HG03342 (cell line): ENCODE data around the gene PTCHD4.

Source experiments
- ATAC-seq: cut with Tn5 transposase; IDR thresholded peaks from one replicate; pipeline ENCODE4 v1.9.1; 2021; ENCODE audit warnings: mild to moderate bottlenecking, moderate library complexity; ENCODE audit not compliant: unreplicated experiment

Gene PTCHD4

GRCh38 chr6:48100588-48100895 is 10.5 kb downstream of the PTCHD4 start:
- no peak for ATAC-seq

DNA sequence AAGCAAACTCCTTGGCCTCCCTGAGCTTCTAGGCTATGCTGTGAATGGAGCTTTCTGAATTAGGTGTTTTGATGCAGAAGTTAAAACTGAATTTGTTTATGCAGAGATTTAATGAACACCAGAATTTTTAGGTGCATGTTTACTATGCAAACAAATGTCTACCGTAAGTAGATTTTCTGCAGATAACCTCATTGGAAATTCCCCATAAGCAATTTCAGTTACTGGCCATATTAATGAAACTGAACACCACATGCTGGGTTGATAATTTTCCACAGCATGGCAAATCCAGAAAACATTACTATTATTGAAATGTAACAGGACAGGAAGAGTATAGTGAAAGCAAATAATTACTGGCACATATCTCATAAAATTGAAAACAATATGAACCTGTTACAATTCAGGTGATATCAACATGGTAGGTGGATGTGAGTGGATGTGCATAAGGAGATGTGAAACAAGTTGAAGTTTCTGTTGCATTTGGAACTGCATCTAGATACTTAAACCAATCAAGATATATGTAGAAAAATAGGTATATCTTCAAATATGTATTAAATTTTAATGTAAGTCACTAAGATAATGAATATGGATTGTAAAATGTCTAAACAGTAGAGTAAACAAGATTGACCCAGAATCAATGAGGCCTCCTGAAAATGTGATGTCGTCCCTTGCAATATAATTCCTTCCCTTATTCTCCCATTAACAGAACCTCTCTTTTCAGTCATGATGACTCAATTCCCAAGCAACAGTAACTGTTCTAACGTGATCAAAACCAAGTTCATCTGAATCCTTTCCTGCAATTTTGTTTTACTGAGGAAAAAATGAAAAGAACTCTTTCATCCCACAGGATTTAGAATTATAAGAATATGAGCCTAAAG is 11.0 kb downstream of the PTCHD4 start:
- ATAC-seq = no peak

DNA sequence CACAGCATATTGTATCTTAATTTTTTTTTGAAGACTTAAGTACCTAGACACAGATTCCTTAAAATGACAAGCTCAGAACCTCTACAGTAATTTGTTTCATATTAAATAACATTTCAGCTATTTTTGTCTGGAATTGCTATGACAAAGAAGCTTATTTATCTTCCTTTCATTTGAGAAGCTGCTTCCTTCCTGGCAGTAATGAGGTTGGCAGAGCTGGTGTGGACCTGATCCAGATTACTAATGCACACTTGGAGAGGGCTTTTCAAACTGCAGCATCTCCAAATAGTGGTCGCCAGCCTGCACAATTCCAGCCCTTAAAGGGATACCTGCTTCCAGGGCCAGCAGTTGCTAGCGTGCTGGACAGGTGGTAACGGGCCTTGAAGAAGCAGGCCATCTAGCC is 12.1 kb downstream of the PTCHD4 start:
- ATAC-seq = no peak

- no peak for ATAC-seq
Observed at GRCh38 chr6:48092550-48093217, 18.3 kb downstream of the PTCHD4 start.

GRCh38 chr6:48090546-48090945 is 20.5 kb downstream of the PTCHD4 start:
- no peak for ATAC-seq

- ATAC-seq = no peak
Observed at GRCh38 chr6:48087448-48087847, 23.5 kb downstream of the PTCHD4 start.

GRCh38 chr6:48086187-48086586 is 24.8 kb downstream of the PTCHD4 start:
- ATAC-seq = no peak

- no peak for ATAC-seq
Observed at GRCh38 chr6:48085131-48085741, 25.8 kb downstream of the PTCHD4 start.

DNA sequence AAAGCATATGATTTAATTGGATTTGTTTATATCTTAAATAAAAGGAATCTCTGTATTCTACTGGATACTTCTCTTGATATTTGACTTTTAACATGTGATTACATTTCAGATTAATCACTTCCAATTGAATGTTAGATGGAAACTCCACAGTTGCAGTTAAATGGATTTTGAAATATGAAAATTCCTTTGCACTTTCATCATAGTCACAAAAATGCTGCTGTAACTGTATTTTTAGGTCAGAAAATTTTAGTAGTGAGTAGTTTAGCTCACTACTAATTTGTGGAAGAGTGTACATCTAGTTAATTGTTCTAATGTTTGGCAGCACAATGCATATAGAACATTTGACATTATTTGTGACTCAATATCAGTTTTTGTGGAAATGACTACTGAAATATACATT is 26.8 kb downstream of the PTCHD4 start:
- no peak for ATAC-seq

GRCh38 chr6:48080227-48081009 is 30.6 kb downstream of the PTCHD4 start:
- ATAC-seq = no peak

GRCh38 chr6:48078120-48078519 is 32.9 kb downstream of the PTCHD4 start:
- ATAC-seq = no peak

DNA sequence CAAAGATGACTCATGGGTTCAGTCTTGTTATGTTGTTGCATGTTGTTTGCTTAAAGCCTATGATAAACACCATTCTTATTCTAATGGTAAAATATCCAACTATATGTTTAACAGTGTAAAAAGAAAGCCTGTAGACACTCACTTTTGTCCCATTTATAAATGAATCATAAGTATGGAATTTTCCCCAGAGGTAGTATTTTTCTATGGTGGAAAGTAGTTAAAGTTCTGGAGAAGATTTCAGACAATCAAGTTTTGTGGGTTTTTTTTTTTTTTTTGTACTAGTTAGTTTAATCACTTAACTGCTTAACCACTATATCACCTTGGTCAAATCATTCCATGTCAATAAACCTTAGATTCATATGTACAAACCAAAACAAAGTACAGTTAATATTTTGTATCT is 35.8 kb downstream of the PTCHD4 start:
- no peak for ATAC-seq

GRCh38 chr6:48073976-48074767 is 36.8 kb downstream of the PTCHD4 start:
- ATAC-seq = no peak

GRCh38 chr6:48071833-48072232 is 39.2 kb downstream of the PTCHD4 start:
- no peak for ATAC-seq

- no peak for ATAC-seq
Observed at GRCh38 chr6:48069280-48069679, 41.7 kb downstream of the PTCHD4 start.

DNA sequence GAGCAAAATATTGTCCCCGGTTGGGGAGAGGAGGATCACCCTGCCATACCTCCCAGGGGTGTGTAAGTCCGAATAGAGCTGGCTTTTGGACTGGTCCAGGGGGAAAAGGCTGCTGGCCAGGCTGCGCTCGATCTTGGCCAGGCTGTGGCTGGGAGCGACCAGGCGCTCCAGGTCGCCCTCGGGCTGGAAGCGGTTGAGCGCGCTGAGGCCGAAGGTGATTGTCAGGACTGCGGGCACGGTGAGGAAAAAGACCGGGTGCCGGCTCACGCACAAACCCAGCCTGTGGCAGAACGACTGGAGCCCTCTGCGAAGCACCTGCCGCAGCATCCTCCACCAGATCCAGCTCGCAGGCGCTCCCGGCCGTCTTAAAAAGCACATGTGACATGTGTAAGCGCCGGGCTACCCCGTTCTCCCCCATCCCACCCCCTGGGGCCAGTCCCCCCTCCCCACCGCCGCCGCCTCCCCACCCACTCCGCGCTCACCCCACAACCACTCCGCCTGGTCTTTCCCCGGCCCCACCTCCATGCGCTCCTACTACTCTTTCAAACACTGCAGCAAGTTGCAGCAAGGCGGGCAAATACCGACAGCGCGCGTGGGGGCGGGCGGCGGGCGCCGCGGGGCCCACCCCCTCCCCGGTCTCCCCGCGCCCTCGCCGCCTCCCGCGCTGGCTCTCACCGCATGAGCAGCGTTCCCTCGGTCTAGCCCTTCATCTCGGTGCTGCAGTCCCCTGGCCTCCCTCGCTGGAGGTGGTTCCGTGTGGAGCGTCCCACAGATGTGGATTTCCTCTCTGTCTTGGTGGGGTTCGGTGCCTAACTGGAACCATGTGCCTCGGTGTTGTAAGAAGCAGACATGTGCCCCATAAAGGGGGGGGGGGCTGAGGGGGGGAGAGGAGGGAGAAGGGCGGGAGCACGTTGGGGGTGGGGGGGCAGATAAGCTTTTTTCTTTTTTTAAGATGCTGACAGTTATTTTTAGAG is 42.4 kb downstream of the PTCHD4 start:
- no peak for ATAC-seq

DNA sequence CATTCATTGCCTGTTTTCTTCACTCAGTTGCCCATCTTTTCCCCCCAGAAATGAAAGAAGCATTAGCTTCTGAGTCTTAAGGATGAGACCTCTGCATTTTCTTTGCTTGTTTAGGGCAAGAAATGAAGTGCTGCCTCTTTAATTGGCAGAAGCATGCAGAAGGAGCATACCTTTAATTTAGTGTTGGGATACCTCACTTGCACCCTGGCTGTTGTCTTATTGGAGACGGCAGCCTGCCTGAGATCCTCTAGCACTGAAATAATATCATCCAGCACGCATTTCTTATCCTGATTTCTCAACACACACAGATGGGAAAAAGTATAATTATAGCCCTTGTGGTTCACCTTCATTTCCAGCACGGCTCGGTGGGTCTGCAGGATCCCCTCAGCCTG is 43.1 kb downstream of the PTCHD4 start:
- no peak for ATAC-seq

DNA sequence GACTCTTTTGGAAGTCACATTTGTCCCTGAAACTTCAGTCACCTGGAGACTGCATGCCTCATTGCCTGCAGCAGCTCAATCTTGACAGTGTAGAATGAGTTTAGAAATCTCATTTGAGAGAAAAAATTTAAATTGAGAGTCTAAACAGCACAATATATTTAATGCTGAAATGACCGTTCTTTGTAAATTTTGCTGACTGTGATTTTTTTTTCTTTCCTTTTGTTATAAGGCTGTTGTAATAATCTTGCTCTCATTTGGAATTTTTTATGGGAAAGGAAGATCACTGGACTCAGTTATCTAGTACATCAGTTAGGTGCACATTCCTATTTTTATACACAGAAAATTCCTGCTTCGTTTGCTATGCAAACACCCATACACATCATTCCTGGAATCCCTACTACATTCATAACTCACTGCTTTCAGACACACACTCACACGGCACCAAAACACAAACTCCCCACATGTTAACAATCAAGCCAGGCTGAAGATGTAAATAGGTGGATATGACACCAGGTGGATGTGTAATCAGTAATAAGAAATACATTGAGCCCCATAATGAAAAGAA is 43.8 kb downstream of the PTCHD4 start:
- no peak for ATAC-seq
